DMS 273 treated with DMSO at 0.1 percent for 48 hours (cell line): ENCODE measurements around the gene AHR.
"Not testable (repeated sequence)": the region's sequence is repeated elsewhere in the genome, so short reads cannot be mapped to it uniquely, and the experiment has no call there.

Experiments used
- DNase-seq: peaks from one replicate; lab custom pipeline; 2025; lab: John Stamatoyannopoulos, UW

The AHR gene

GRCh38 chr7:17339952-17340351, 41.5 kb downstream of the AHR start:
- DNase-seq = no peak

DNA sequence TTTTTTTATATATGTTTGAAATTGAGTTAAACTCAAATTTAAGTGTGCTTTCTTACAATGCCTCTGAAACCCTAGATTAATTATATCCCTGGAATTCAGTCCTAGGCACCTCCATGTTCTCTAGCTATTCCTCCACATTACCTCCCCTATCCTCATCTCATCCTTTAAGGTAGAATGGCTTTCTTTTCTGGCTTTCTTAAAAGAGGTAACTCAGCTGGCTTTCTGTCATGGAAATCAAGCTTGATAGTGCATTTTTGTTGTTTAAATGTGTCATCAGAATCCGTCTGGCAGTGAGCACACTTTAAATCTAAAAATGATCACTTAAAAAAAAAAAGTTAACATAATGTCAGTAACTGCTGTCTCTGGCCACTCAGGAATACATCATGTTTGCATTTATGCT, 42.2 kb downstream of the AHR start:
- no peak for DNase-seq

- DNase-seq = no peak
Measured at GRCh38 chr7:17342756-17343155, 44.3 kb downstream of the AHR start.

DNA sequence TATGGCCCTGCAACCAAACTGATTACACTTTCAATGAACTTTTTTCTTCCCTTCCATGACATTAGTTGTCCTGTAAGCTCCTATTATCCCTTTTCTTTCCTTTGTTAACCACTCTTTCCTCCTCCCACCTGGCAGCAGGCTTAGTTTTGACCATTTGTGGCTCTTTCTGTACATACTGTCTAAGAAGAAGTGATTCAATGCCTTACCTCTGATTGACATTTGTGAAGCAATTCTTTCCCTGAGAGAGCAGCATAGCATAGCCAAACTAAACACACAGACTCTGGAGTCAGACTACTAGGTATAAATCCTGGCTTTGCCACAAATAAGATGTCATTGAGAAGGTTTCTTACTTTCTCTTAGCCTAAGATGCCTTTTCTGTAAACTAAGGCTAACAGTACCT, 48.9 kb downstream of the AHR start:
- DNase-seq = no peak

DNA sequence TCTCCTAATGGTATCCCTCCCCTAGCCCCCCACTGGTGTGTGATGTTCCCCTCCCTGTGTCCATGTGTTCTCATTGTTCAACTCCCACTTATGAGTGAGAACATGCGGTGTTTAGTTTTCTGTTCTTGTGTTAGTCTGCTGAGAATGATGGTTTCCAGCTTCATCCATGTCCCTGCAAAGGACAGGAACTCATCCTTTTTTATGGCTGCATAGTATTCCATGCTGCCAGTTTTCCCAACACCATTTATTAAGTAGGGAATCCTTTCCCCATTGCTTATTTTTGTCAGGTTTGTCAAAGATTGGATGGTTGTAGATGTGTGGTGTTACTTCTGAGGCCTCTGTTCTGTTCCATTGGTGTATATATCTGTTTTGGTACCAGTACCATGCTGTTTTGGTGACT, 50.5 kb downstream of the AHR start:
- not testable (repeated sequence) for DNase-seq

- DNase-seq = not testable (repeated sequence)
Measured at GRCh38 chr7:17350321-17350720, 51.9 kb downstream of the AHR start.

DNA sequence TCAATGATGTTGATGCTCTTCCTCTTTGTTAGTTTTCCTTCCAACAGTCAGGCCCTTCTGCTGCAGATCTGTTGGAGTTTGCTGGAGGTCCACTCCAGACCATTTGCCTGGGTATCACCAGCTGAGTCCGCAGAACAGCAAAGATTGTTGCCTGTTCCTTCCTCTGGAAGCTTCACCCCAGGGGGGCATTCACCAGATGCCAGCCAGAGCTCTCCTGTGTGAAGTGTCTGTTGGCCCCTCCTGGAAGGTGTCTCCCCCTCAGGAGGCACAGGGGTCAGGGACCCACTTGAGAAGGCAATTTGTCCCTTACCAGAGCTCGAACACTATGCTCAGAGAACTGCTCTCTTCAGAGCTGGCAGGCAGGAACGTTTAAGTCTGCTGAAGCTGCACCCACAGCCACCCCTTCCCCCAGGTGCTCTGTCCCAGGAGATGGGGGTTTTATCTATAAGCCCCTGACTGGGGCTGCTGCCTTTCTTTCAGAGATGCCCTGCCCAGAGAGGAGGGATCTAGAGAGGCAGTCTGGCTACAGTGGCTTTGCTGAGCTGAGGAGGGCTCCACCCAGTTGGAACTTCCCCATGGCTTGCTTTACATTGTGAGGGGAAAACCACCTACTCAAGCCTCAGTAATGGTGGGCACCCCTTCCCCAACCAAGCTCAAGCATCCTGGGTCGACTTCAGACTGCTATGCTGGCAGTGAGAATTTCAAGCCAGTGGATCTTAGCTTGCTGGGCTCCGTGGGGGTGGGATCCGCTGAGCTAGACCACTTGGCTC, 55.4 kb downstream of the AHR start:
- DNase-seq = not testable (repeated sequence)

DNA sequence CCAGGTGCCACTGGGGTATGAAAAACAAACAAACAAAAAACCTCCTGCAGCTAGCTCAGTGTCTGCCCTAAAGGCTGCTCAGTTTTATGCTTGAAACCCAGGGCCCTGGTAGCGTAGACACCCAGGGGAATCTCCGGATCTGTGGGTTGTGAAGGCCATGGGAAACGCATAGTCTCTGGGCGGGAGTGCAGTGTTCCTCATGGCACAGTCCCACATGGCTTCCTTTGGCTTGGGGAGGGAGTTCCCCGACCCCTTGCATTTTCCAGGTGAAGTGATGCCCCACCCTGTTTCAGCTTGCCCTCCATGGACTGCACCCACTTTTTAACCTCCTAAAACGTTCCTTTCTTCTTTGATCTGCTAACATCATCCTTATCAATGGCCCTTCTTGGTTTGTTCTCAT, 56.0 kb downstream of the AHR start:
- DNase-seq = no peak

- DNase-seq = no peak
Measured at GRCh38 chr7:17355050-17355449, 56.6 kb downstream of the AHR start.

DNA sequence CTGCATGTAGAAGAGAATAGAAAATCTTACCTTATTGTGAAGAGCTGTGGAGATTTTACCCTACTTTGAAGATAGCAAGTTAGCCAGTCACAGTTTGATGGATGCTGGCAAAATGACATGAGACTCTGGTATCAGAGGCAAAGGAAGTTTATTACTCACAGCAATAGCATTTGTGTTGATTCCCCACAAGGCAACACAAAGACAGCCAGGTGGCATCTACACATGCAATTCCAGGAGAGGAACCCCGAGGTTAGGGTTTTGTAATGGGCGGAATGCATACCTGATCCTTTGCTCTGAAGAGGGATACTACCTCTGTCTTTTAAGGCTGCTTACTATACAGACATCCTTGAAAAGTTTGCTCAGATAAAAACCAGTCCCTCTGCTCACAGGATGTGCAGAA, 59.5 kb downstream of the AHR start:
- DNase-seq = no peak

GRCh38 chr7:17359610-17360009, 61.2 kb downstream of the AHR start:
- DNase-seq = no peak

GRCh38 chr7:17362439-17363105, 64.1 kb downstream of the AHR start:
- DNase-seq = no peak

- DNase-seq = no peak
Measured at GRCh38 chr7:17364671-17365070, 66.2 kb downstream of the AHR start.

DNA sequence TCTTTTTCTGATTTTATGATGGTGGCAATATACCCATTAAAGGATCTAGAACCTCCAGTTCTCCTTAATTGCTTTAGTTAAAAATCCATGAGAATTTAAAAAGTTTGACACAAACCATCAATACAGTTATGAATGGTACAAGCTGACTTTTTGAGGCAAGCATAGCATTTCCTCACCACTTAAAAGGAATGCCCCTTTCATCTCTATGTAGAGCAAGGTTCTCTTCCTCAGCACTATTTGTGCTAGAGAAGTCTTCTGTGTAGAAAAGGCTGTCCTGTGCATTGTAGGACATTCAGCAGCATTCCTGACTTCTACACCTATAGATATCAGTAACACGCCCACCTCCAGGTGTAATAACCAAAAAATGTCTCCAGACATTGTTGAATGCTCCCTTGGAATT, 67.3 kb downstream of the AHR start:
- DNase-seq = no peak

GRCh38 chr7:17367502-17367901, 69.0 kb downstream of the AHR start:
- no peak for DNase-seq

DNA sequence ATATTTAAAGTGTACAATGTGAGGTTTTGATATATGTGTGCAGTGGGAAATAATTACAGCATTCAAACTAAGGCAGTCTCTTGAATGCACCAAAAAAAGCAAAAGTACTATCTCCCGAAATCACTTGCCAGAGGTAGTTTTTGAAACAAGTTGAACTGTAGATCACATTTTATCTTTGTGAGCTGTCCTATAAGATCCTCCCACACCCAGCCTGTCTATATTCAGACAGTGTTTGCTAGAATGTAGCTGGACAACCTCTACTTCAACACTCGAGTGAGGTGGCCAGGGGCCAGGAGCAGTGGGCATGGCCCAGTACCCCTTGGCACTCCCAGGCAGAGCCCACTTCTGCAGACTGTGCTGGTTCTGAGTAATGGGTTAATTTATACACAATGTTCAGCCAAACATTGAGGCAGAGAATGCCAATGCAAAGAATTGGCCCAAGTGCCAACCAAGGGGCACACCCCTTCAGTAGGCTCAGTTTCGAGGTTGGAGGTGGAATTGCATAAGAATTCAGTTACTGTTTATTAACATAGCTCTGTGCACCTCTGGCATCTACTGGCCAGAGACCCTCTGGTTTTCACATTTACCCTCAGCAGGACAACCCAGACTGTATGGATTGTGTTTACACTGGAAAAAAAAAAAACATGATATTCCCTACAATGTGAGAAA, 70.5 kb downstream of the AHR start:
- DNase-seq = no peak

DNA sequence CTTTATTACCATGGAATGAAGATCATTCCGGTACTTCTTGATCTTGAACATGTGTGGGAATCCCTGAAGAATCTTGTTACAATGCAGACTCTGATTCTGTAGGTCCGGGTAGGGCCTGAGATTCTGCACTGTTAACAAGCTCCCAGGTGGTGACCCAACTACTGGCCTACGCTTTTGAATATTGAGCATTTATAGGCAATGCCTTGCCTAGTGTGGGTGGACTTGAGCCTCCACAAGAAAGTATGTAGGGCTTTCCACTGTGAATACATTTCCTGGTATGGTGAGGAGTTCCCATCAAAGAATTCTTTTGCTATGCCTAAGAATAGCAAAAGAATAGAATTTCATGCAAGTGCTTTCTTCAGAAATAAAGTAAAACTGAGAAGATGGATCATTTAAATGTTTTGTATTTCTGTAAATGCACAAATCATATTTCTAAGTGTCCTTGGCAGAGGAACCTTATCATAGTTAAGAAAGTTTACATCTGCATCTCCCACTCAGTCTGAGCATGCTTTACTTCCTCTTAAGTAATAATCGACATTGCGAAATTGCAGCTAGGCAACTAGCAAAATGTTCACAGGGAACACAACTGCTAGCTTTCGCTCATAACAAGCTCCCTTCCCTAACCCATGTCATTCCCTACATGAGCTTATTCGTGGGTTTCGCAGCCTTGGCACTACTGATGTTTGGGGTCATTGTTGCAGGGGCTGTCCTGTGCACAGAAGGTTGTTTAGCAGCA, 71.4 kb downstream of the AHR start:
- no peak for DNase-seq

GRCh38 chr7:17370901-17371585, 72.6 kb downstream of the AHR start:
- no peak for DNase-seq

- no peak for DNase-seq
Measured at GRCh38 chr7:17371671-17372524, 73.4 kb downstream of the AHR start.

GRCh38 chr7:17374157-17374556, 75.7 kb downstream of the AHR start:
- DNase-seq = no peak

- no peak for DNase-seq
Measured at GRCh38 chr7:17374654-17375053, 76.2 kb downstream of the AHR start.
